ENCODE data around the gene LBHD2. TPM values are rescaled to one million over a fixed set of nuclear protein-coding genes. Genes with fewer than 3 reads are reported as not detected.

The LBHD2 gene
- total RNA-seq, 4 donors from 2014 or later = not detected

GRCh38 chr14:103132381-103133209, 48.6 kb downstream of the LBHD2 start:
- intact Hi-C loops (cut with DNase I) = no loop called here
- peaks cover 47 to 76% of the 10 kb centered on the region in 2 donors for H3K4me1 ChIP-seq
- peak overlapping the region in 2 of 3 donors; percentile 91 for H3K27ac ChIP-seq
- H3K9me3 ChIP-seq = no peaks in the 10 kb centered on the region
- no peaks in the 10 kb centered on the region for H3K27me3 ChIP-seq
- TF ChIP-seq CTCF (IDR thresholded peaks at IDR 0.05) (no peak), POLR2A (IDR thresholded peaks at IDR 0.05) (no peak)
- H3K4me3 ChIP-seq (replicated peaks in 1 of 3) = no peak overlapping the region
- peak; percentile 54 for DNase-seq
- H3K36me3 ChIP-seq = no peaks in the 10 kb centered on the region
- 73 to 81% methylated on average over 23 to 38 of the region's 39 CpGs for WGBS, 2 donors

GRCh38 chr14:103133210-103134140, 49.5 kb downstream of the LBHD2 start:
- WGBS, 2 donors = 93 to 96% methylated on average over 20 to 21 of the region's 25 CpGs
- Histone ChIP-seq H3K27me3 (no peaks in the 10 kb centered on the region), H3K4me3 (replicated peaks in 1 of 3) (no peak overlapping the region), H3K27ac (no peak overlapping the region), H3K4me1 (peaks cover 39 to 70% of the 10 kb centered on the region in 2 donors), H3K9me3 (no peaks in the 10 kb centered on the region), H3K36me3 (no peaks in the 10 kb centered on the region)
- intact Hi-C loops (cut with DNase I) = no loop called here
- no peak for TF ChIP-seq POLR2A (IDR thresholded peaks at IDR 0.05)
- TF ChIP-seq CTCF (IDR thresholded peaks at IDR 0.05) = no peak
- DNase-seq = no peak

DNA sequence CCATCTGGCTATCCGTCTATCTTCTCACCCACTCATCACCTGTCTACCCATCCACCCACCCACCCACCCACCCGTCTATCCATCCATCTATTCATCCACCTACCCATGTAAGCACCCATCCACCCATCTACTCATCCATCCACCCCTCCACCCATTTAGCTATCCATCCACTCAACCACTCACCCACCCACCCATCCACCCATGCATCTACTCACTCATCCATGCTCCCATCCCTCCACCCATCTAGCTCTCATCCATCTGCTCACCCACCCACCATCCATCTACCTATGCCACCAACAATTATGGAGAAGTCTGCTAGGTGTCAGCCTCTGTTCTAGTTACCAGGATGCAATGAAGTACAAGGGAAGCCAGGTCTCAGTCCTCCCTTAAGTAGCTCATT, 50.4 kb downstream of the LBHD2 start:
- TF ChIP-seq POLR2A (IDR thresholded peaks at IDR 0.05) = no peak
- no peak for TF ChIP-seq CTCF (IDR thresholded peaks at IDR 0.05)
- Histone ChIP-seq H3K36me3 (no peaks in the 10 kb centered on the region), H3K27me3 (no peaks in the 10 kb centered on the region), H3K4me3 (replicated peaks in 1 of 3) (no peak overlapping the region), H3K4me1 (peaks cover 30 to 63% of the 10 kb centered on the region in 2 donors), H3K27ac (no peak overlapping the region), H3K9me3 (no peaks in the 10 kb centered on the region)
- WGBS, 2 donors = 39 to 47% methylated on average over 2 of the region's 2 CpGs
- intact Hi-C loops (cut with DNase I) = no loop called here
- DNase-seq = no peak

- intact Hi-C loops (cut with DNase I) = no loop called here
- H3K36me3 ChIP-seq = no peaks in the 10 kb centered on the region
- no peak overlapping the region for H3K27ac ChIP-seq
- no peaks in the 10 kb centered on the region for H3K27me3 ChIP-seq
- H3K4me3 ChIP-seq (replicated peaks in 1 of 3) = no peak overlapping the region
- TF ChIP-seq CTCF (IDR thresholded peaks at IDR 0.05) (no peak), POLR2A (IDR thresholded peaks at IDR 0.05) (no peak)
- no peak for DNase-seq
- H3K4me1 ChIP-seq = peaks cover 27 to 58% of the 10 kb centered on the region in 2 donors
- 92 to 93% methylated on average over 12 to 14 of the region's 14 CpGs for WGBS, 2 donors
- no peaks in the 10 kb centered on the region for H3K9me3 ChIP-seq
These were observed 50.9 kb downstream of the LBHD2 start for GRCh38 chr14:103134919-103135318.

Measured in thyroid gland (tissue), 4 donors.